Right ventricle myocardium superior (tissue), 1 donor: ENCODE results near the gene TRPT1. TPM values are rescaled to one million over a fixed set of nuclear protein-coding genes. Genes with fewer than 3 reads are reported as not detected.

Experiments
- ATAC-seq: fragments of 200-7000 bp; cut with Tn5 transposase; one replicate; pipeline ENCODE4 v1.9.1; 2020; ENCODE audit warnings: mild to moderate bottlenecking; ENCODE audit not compliant: poor library complexity
- DNase-seq: peaks from one replicate; pipeline ENCODE4 v3.0.0-alpha.2; 2020
- intact Hi-C: fragments of 100-400 bp; cut with DNase I; formaldehyde crosslinking; loops from one replicate; pipeline ENCODE4 v1.11.2; 2022
- total RNA-seq: library from RNA; stranded (reverse); fragmentation: NEBNext Ultra II Directional; extraction: Animal tissue kit (Norgen Biotek cat#: 25700); gene quantifications from one replicate; pipeline ENCODE4 v1.2.1, GENCODE V29; 2021
- donor health status: DM: no; HTN: yes; CAD: no; lungs with severe emphysema.

Gene TRPT1
- total RNA-seq, 1 donor from 2014 or later = 79.8 TPM

DNA sequence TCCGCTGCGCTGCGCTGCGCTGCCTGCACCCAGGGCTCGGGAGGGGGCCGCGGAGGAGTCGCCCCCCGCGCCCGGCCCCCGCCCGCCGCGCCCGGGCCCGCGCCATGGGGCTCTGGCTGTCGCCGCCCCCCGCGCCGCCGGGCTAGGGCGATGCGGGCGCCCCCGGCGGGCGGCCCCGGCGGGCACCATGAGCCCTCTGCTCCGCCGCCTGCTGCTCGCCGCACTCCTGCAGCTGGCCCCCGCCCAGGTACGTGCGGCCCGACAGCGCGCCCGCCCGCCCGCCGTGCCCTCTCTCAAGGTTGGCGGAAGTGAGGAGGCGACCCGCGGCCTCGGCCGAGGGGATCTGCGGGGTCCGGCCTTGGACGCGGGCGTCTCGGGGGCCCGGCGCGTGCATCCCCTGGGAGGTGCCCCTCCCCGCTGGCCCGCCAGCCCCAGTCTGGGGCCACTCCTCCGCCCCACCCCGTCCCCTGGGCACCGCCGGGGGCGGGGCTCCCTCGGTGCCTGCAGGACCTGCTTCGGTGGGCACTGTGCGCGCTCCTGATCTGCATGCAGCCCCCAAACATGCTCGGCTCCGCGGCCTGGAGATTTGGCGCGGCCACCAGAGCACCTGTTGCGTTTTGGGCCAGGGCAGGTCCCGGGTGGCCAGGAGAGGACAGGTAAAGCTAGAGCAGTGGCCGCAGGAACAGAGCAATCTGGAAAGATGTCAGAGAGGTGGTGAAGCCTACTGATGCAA, 8.8 kb upstream of the TRPT1 start:
- DNase-seq (peak; percentile 73), ATAC-seq (peak; percentile 33)

GRCh38 chr11:64233913-64234586, 8.1 kb upstream of the TRPT1 start, which contains the start of gene VEGFB:
VEGFB (plus strand) TSS chr11:64234584; CDS start chr11:64234834, 250 bp downstream.
- intact Hi-C loops = no loop called here
- DNase-seq (peak; percentile 85), ATAC-seq (peak; percentile 66)

More for the DNA sequence above, 8.8 kb upstream of the TRPT1 start:
- intact Hi-C loops = no loop called here

DNA sequence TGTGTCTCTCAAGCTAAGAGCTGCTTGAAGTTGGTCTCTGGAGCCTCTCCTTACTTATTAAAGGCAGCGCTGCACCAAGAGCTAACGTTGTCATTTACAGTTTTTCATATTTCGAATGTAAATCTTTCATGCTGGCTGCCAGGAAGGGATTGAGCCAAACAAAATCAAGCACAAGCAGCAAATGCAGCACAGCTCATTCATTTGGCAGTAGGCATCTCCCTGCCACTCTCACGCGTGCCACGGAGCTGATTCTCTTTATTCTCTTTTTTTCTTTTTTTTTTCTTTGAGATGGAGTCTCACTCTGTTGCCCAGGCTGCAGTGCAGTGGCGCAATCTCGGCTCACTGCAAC, 7.0 kb upstream of the TRPT1 start:
- no peak for ATAC-seq
- DNase-seq = no peak
- intact Hi-C loops = no loop called here

GRCh38 chr11:64232182-64232966, 6.4 kb upstream of the TRPT1 start:
- no peak for ATAC-seq
- intact Hi-C loops = no loop called here
- no peak for DNase-seq

DNA sequence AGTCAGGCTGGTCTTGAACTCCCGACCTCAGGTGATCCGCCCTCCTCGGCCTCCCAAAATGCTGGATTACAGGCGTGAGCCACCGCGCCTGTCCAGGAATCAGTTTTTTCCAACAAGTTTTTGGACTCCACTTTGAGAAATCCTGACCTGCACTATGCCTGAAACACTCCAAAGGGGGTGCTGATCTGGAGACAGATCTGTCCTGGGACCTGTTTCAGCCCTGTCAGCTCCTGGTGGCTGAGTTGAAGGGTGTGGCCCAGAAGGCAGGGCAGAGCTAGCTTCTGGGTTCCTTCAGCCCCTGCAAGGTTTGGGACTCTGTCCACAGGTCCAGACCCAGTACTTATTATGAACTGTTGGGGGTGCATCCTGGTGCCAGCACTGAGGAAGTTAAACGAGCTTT, 5.6 kb upstream of the TRPT1 start:
- intact Hi-C loops = no loop called here
- ATAC-seq = no peak
- DNase-seq = no peak

DNA sequence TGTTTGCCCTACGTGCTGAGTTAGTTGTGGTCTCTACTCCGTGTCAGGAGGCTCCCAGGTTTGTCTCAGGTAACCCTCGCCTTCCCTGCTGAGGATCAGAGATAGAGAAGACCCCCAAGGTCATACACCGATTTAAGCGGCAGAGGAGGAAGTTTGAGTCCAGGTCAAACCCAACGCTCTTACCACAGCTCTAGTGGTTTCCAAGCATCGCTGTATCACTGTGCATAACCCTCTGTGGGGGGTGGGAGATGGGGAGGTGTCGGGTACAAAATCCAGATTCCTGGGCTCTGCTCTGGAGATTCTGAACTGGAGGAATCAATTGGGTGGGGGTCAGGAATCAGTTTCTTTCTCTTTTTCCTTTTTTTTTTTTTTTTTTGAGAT, 5.0 kb upstream of the TRPT1 start:
- intact Hi-C loops = no loop called here
- no peak for ATAC-seq
- no peak for DNase-seq

- DNase-seq = peak; percentile 96
- peak; percentile 69 for ATAC-seq
- intact Hi-C loops = no loop called here
Measured at GRCh38 chr11:64230171-64230984, 4.4 kb upstream of the TRPT1 start, which contains the start of gene DNAJC4. DNAJC4 (plus strand) TSS chr11:64230548; CDS start chr11:64230855, 307 bp downstream.

- DNase-seq (no peak), ATAC-seq (no peak)
- intact Hi-C loops = no loop called here
Measured at GRCh38 chr11:64229744-64230170, 3.8 kb upstream of the TRPT1 start.

DNA sequence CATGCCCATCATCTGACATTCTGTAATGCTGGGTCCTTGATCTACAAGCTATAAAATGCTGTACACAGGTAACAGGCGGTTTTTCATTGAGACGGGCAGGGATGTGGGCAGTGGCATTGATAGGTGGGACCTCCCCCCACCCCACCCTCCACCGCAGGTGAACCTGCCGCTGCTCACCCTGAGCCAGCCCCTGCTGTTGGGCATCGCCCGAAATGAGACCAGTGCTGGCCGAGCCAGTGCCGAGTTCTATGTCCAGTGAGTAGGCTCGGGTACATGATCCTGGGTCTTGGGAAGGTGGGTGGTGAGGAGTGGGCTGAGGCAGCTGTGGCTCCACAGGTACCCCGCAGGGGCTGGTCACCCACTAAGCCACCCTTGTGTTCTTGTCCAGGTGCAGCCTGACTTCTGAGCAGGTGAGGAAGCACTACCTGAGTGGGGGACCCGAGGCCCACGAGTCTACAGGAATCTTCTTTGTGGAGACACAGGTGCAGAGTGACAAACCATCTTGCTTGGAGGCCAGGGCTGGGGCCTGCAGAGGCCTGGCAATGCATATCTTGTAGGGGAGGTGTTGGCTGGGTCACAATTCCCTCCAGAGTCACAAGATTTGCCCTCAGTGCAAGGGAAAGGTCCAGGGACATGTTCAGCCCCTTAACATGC, 3.2 kb upstream of the TRPT1 start:
- DNase-seq (peak; percentile 41), ATAC-seq (no peak)
- intact Hi-C loops = no loop called here

DNA sequence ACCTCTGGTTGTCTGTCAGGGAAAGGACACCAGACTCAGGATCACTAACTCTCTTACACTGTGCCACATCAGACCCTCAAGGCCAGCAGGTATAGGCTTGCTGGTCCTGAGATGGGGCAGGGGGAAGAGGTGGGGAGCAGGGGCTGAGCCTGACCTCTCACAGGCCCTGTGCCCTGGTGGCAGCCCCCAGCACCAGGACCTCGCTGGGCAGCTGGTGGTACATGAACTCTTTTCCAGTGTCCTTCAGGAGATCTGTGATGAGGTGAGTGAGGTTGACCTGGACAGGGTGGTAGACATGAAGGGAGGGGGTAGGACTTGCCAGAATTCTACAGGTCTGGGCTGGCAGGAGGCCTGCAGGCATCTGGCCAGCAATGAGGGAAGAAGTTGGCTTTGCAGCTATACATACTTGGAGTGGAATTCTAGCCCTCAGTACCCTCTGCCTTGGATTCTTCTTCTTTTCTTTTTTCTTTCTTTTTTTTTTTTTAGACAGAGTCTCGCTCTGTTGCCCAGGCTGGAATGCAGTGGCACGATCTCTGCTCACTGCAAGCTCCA, 1.5 kb upstream of the TRPT1 start:
- intact Hi-C loops = no loop called here
- no peak for DNase-seq
- no peak for ATAC-seq

DNA sequence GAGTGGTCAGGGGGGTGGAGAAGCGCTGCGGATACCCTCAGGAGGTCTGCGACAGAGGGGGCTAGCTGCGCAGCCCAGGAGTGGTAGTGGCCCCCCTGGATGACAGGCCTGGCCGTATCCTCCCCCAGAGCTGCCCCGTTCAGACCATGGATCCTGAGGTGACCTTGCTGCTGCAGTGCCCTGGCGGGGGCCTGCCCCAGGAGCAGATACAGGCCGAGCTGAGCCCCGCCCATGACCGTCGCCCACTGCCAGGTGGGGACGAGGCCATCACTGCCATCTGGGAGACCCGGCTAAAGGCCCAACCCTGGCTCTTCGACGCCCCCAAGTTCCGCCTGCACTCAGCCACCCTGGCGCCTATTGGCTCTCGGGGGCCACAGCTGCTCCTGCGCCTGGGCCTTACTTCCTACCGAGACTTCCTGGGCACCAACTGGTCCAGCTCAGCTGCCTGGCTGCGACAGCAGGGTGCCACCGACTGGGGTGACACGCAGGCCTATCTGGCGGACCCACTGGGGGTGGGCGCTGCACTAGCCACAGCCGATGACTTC, 593 bp upstream of the TRPT1 start:
- intact Hi-C loops = no loop called here
- peak; percentile 81 for DNase-seq
- peak; percentile 45 for ATAC-seq

- intact Hi-C loops = no loop called here
- no peak for DNase-seq
- no peak for ATAC-seq
Measured at GRCh38 chr11:64224891-64225607, 937 bp downstream of the TRPT1 start.

DNA sequence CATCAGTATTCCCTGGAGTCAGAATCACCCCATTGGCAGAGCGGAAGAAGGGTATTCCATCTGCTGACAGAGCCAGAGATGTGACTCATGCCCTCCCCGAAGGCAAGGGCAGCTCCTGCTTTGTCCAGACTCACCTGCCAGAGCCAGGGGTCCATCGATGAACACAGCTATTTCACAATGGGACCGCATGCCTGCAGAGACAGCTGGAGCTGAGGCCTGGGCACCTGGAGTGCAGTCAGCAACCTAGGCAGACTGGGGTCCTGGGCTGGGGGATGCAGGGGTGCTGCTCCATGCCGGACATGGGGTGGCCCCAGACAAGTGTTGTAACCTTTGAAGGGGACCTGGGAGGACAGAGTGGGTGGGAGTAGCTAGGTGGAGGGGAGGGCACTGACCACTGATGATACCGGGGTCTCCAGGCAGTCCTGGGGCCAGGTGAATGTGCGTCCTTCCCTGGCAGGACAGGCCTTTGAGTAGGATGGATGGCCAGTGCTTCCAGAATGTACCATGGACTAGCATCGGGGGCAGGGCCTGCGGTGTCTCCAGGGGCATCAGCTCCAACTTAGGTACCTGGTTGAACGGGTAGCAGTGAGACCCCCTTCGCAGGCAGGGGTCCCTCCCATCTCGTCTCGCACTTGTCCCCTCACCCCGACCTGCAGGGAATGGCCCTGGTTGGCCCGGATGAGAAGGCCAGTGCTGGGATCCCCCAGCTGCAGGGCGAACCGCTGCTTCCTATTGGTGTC, 1.7 kb downstream of the TRPT1 start:
- intact Hi-C loops = no loop called here

GRCh38 chr11:64223001-64223651, 2.9 kb downstream of the TRPT1 start:
- no peak for DNase-seq
- intact Hi-C loops = no loop called here
- ATAC-seq = no peak

More for the DNA sequence above, 1.7 kb downstream of the TRPT1 start:
- DNase-seq = no peak
- ATAC-seq = no peak

DNA sequence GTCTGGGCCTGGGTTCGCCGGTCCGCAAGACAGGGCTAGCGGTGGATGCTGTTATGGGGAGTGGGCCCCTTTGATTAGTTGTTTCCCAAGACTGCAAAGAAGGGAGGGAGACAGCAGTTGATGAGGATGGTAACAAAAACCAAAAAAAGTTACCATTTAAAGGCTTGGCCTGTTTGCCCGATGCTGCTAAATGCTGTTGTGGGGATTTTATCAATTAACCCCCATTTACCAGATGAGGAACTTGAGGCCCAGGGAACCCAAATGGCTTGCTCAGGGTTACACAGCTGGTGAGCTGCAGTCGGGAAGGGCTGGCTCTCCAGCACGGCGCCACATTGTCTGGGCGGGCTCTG, 3.4 kb downstream of the TRPT1 start:
- intact Hi-C loops = no loop called here
- ATAC-seq (no peak), DNase-seq (no peak)

DNA sequence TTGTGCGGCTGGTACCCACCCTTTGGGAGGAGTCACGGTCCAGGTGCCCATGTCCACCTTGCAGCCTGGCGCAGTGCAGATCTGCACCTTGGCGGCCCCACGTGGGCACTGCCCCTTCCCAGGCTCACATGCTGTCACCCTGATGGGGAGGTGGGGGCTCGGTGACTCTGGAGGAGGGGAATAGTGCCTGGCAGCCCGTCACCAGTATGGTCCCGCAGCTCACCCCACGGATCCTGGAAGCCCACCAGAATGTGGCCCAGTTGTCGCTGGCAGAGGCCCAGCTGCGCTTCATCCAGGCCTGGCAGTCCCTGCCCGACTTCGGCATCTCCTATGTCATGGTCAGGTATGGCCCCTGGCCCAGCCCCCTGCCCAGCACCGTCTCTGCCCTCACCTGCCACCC, 5.2 kb downstream of the TRPT1 start:
- intact Hi-C loops = no loop called here
- no peak for ATAC-seq
- DNase-seq = no peak
